ENCODE results near the gene RCOR2. TPM values are rescaled to one million over a fixed set of nuclear protein-coding genes. Genes with fewer than 3 reads are reported as not detected.

Gene RCOR2
- total and polyA plus RNA-seq, 2 of the 13 experiments (the other 11 are each of a cell fraction or from before 2014, with no cell fraction given): 8.3 to 8.5 TPM

GRCh38 chr11:63862923-63863322, 54.0 kb downstream of the RCOR2 start (continued):
- TF ChIP-seq E2F2 (CRISPR knock-in tag; IDR thresholded peaks at IDR 0.05; ENCODE audit: borderline replicate concordance) (no peak), RARA (CRISPR knock-in tag; IDR thresholded peaks at IDR 0.05) (peak; percentile 32; the same call in 1 of the 2 replicates), TCF7 (IDR thresholded peaks at IDR 0.05; ENCODE audit: low read depth) (no peak), SNRNP70 (IDR thresholded peaks at IDR 0.05; ENCODE audit: low read depth, low read length) (no peak), PATZ1 (CRISPR knock-in tag; IDR thresholded peaks at IDR 0.05) (0 out of 2 replicates have a peak, but pooled peaks have one; percentile 10), ELK4 (CRISPR knock-in tag; IDR thresholded peaks at IDR 0.05; ENCODE audit: borderline replicate concordance) (no peak), FOXP1 (IDR thresholded peaks at IDR 0.05) (no peak), FOXP1 (CRISPR knock-in tag; IDR thresholded peaks at IDR 0.05) (peak; percentile 30; the same call in 1 of the 2 replicates), MAX (IDR thresholded peaks at IDR 0.05) (peak; percentile 52), JUND (CRISPR knock-in tag; IDR thresholded peaks at IDR 0.05) (no peak)
- TF ChIP-seq, protein P1, sequence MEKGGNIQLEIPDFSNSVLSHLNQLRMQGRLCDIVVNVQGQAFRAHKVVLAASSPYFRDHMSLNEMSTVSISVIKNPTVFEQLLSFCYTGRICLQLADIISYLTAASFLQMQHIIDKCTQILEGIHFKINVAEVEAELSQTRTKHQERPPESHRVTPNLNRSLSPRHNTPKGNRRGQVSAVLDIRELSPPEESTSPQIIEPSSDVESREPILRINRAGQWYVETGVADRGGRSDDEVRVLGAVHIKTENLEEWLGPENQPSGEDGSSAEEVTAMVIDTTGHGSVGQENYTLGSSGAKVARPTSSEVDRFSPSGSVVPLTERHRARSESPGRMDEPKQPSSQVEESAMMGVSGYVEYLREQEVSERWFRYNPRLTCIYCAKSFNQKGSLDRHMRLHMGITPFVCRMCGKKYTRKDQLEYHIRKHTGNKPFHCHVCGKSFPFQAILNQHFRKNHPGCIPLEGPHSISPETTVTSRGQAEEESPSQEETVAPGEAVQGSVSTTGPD (CRISPR knock-in tag; IDR thresholded peaks at IDR 0.05): peak; percentile 85
- TF ChIP-seq, protein P2, sequence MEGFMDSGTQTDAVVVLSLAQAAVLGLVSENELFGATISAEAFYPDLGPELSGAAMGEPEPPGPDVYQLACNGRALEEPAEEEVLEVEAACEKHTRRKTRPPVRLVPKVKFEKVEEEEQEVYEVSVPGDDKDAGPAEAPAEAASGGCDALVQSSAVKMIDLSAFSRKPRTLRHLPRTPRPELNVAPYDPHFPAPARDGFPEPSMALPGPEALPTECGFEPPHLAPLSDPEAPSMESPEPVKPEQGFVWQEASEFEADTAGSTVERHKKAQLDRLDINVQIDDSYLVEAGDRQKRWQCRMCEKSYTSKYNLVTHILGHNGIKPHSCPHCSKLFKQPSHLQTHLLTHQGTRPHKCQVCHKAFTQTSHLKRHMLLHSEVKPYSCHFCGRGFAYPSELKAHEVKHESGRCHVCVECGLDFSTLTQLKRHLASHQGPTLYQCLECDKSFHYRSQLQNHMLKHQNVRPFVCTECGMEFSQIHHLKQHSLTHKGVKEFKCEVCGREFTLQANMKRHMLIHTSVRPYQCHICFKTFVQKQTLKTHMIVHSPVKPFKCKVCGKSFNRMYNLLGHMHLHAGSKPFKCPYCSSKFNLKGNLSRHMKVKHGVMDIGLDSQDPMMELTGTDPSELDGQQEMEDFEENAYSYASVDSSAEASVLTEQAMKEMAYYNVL (CRISPR knock-in tag; IDR thresholded peaks at IDR 0.05; ENCODE audit: borderline replicate concordance): 0 out of 2 replicates have a peak, but pooled peaks have one; percentile 44
- TF ChIP-seq, protein P3, sequence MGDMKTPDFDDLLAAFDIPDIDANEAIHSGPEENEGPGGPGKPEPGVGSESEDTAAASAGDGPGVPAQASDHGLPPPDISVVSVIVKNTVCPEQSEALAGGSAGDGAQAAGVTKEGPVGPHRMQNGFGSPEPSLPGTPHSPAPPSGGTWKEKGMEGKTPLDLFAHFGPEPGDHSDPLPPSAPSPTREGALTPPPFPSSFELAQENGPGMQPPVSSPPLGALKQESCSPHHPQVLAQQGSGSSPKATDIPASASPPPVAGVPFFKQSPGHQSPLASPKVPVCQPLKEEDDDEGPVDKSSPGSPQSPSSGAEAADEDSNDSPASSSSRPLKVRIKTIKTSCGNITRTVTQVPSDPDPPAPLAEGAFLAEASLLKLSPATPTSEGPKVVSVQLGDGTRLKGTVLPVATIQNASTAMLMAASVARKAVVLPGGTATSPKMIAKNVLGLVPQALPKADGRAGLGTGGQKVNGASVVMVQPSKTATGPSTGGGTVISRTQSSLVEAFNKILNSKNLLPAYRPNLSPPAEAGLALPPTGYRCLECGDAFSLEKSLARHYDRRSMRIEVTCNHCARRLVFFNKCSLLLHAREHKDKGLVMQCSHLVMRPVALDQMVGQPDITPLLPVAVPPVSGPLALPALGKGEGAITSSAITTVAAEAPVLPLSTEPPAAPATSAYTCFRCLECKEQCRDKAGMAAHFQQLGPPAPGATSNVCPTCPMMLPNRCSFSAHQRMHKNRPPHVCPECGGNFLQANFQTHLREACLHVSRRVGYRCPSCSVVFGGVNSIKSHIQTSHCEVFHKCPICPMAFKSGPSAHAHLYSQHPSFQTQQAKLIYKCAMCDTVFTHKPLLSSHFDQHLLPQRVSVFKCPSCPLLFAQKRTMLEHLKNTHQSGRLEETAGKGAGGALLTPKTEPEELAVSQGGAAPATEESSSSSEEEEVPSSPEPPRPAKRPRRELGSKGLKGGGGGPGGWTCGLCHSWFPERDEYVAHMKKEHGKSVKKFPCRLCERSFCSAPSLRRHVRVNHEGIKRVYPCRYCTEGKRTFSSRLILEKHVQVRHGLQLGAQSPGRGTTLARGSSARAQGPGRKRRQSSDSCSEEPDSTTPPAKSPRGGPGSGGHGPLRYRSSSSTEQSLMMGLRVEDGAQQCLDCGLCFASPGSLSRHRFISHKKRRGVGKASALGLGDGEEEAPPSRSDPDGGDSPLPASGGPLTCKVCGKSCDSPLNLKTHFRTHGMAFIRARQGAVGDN (CRISPR knock-in tag; IDR thresholded peaks at IDR 0.05): peak; percentile 49; the same call in 1 of the 2 replicates

Data from HepG2 (cell line).